Thyroid gland (tissue), 4 donors: Measurements from ENCODE around the gene MXD4. TPM values are rescaled to one million over a fixed set of nuclear protein-coding genes. Genes with fewer than 3 reads are reported as not detected.

ENCODE experiments used
- DNase-seq, 2 donors: peaks; one replicate each; pipeline ENCODE4 v3.0.0-alpha.2; 2019
- H3K27ac ChIP-seq, 3 donors: fragments of 200-600 bp; sonication (generic); 1 replicate in 2 of 3; 2 replicates in 1 of 3; pipeline ENCODE4 v1.5.1; 2016 to 2019; ENCODE audit warnings: mild to moderate bottlenecking in 1 of 3, moderate library complexity in 1 of 3
- H3K27me3 ChIP-seq: fragments of 200-600 bp; sonication (generic); one replicate; pipeline ENCODE4 v1.5.1; 2019
- H3K36me3 ChIP-seq, 2 donors: fragments of 200-600 bp; sonication (generic); one replicate each; pipeline ENCODE4 v1.5.1; 2016 to 2019
- H3K4me1 ChIP-seq, 2 donors: fragments of 200-600 bp; sonication (generic); one replicate each; pipeline ENCODE4 v1.5.1; 2017 to 2019
- H3K4me3 ChIP-seq, 3 donors: fragments of 200-600 bp; sonication (generic); replicated peaks in 1 of 3; 1 replicate in 2 of 3; 2 replicates in 1 of 3; pipeline ENCODE4 v1.5.1; 2016; ENCODE audit warnings: mild to moderate bottlenecking in 1 of 3
- H3K9me3 ChIP-seq: fragments of 200-600 bp; sonication (generic); one replicate; pipeline ENCODE4 v1.5.1; 2017
- CTCF ChIP-seq, 6 experiments: fragments of 200-600 bp in 3 of 6; fragments of 450-650 bp in 3 of 6; sonication (generic) in 3 of 6; IDR thresholded peaks; one replicate each; pipeline ENCODE4 v1.5.1; 2016 to 2019; ENCODE audit warnings: antibody characterized with exemption in 6 of 6, mild to moderate bottlenecking in 2 of 6, inconsistent platforms in 1 of 6, moderate library complexity in 1 of 6
- POLR2A ChIP-seq, 2 donors: fragments of 450-650 bp; IDR thresholded peaks; one replicate each; pipeline ENCODE4 v1.6.1; 2017; ENCODE audit warnings: antibody characterized with exemption in 2 of 2, mild to moderate bottlenecking in 2 of 2, moderate library complexity in 1 of 2
- WGBS, 2 donors: methylation state at CpG; one replicate each; pipeline ENCODE4 v1.1.5; 2017; 5-methylcytosine and 5-hydroxymethylcytosine counted together
- intact Hi-C: fragments of 100-400 bp; cut with DNase I; formaldehyde crosslinking; loops from one replicate; pipeline ENCODE4 v1.15.1; 2023
- total RNA-seq, 4 donors: library from RNA; depleted of rRNA; stranded (reverse); fragments of >200 nt; gene quantifications; one replicate each; pipeline ENCODE4 v1.2.3, GENCODE V29; 2016

Gene MXD4
- total RNA-seq, 4 donors from 2014 or later: 48.1 to 102 (median 61.9) TPM

GRCh38 chr4:2285613-2286381, 23.9 kb upstream of the MXD4 start:
- no peaks in the 10 kb centered on the region for H3K27me3 ChIP-seq
- no peaks in the 10 kb centered on the region for H3K4me1 ChIP-seq
- no peak overlapping the region for H3K27ac ChIP-seq
- intact Hi-C loops: no loop called here
- 88 to 89% methylated on average over 9 to 14 of the region's 27 CpGs for WGBS, 2 donors
- H3K9me3 ChIP-seq: no peaks in the 10 kb centered on the region
- DNase-seq: peak in 1 of 2 donors; percentile 0
- no peak overlapping the region for H3K4me3 ChIP-seq
- TF ChIP-seq CTCF (IDR thresholded peaks at IDR 0.05): no peak
- TF ChIP-seq POLR2A (IDR thresholded peaks at IDR 0.05): no peak
- H3K36me3 ChIP-seq: no peaks in the 10 kb centered on the region

GRCh38 chr4:2284934-2285612, 23.2 kb upstream of the MXD4 start:
- 89 to 91% methylated on average over 14 to 15 of the region's 15 CpGs for WGBS, 2 donors
- intact Hi-C loops: no loop called here
- Histone ChIP-seq H3K4me3 (no peak overlapping the region), H3K9me3 (no peaks in the 10 kb centered on the region), H3K36me3 (no peaks in the 10 kb centered on the region), H3K4me1 (no peaks in the 10 kb centered on the region), H3K27ac (no peak overlapping the region), H3K27me3 (no peaks in the 10 kb centered on the region)
- DNase-seq: no peak
- no peak for TF ChIP-seq CTCF (IDR thresholded peaks at IDR 0.05)
- TF ChIP-seq POLR2A (IDR thresholded peaks at IDR 0.05): no peak

- Histone ChIP-seq H3K36me3 (no peaks in the 10 kb centered on the region), H3K4me1 (no peaks in the 10 kb centered on the region), H3K9me3 (no peaks in the 10 kb centered on the region), H3K27me3 (no peaks in the 10 kb centered on the region), H3K4me3 (no peak overlapping the region), H3K27ac (no peak overlapping the region)
- WGBS, 2 donors: 96% methylated on average over 21 to 23 of the region's 23 CpGs
- intact Hi-C loops: no loop called here
- no peak for DNase-seq
- TF ChIP-seq POLR2A (IDR thresholded peaks at IDR 0.05) (no peak), CTCF (IDR thresholded peaks at IDR 0.05) (no peak)
These were observed 22.4 kb upstream of the MXD4 start for GRCh38 chr4:2284161-2284933.

GRCh38 chr4:2283199-2283711, 21.3 kb upstream of the MXD4 start:
- H3K27ac ChIP-seq: no peak overlapping the region
- H3K9me3 ChIP-seq: no peaks in the 10 kb centered on the region
- WGBS, 2 donors: 93 to 99% methylated on average over 3 of the region's 3 CpGs
- no peaks in the 10 kb centered on the region for H3K4me1 ChIP-seq
- DNase-seq: no peak
- H3K27me3 ChIP-seq: no peaks in the 10 kb centered on the region
- H3K36me3 ChIP-seq: no peaks in the 10 kb centered on the region
- TF ChIP-seq CTCF (IDR thresholded peaks at IDR 0.05) (no peak), POLR2A (IDR thresholded peaks at IDR 0.05) (no peak)
- no peak overlapping the region for H3K4me3 ChIP-seq
- intact Hi-C loops: no loop called here
